ENCODE results near the gene SCUBE1. TPM values are rescaled to one million over a fixed set of nuclear protein-coding genes. Genes with fewer than 3 reads are reported as not detected.

SCUBE1 gene
- total and polyA plus RNA-seq, 9 donors, result 5.5 to 202 (median 49.0) TPM

DNA sequence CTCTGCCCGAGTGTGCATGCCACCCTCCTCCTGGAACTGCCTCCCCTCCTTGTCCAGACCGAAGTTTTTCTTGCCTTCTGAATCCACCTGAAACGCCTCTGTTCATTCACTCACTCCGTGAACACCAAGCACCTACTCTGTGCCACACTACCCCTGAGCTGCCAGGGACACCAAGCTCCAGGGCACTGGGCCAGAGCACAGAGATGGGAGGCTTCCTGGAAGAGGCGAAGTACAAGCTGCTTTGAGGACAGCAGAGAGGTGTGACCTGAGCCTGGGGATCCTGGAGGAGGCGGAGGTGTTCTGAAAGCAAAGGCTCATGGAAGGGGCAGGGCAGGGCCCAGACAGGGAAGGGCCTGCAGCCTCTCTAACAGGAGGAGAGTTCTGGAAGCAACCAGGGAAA is 47.5 kb downstream of the SCUBE1 start:
- no peak overlapping the region for H3K27ac ChIP-seq

DNA sequence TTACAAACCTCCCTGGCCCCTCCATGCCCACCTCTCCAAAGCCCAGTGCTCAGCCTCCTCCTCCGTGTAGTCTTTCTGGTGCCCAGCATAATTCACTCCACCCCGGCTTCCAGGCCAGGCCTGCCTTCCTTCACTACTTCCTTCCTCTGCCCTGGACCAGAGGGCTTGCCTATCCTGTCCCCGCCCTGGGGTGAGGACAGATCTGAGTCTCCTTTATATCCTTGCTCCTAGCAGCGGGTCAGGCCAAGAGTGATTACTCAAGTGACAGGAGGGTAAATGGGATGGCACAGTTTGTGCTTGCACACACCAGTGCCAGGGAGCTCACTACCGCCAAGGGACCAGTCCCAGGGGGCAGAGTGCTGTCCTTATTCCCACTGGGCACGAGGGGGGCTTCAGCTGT is 48.0 kb downstream of the SCUBE1 start:
- Histone ChIP-seq H3K27me3 (no peaks in the 10 kb centered on the region), H3K36me3 (no peaks in the 10 kb centered on the region), H3K4me3 (no peak overlapping the region), H3K4me1 (ENCODE audit: insufficient read depth) (peaks cover 46% of the 10 kb centered on the region), H3K9me3 (no peaks in the 10 kb centered on the region), H3K27ac (no peak overlapping the region)
- 83 to 96% (median 94%) methylated on average over 6 of the region's 6 CpGs for WGBS, 3 donors
- intact Hi-C loops (cut with DNase I), result loop anchor here in 1 of 4 donors (10.0 kb wide), 1 partner anchor 50 kb away; the partner anchor contains the start of gene SCUBE1
- no peak for DNase-seq
- TF ChIP-seq, protein P1, sequence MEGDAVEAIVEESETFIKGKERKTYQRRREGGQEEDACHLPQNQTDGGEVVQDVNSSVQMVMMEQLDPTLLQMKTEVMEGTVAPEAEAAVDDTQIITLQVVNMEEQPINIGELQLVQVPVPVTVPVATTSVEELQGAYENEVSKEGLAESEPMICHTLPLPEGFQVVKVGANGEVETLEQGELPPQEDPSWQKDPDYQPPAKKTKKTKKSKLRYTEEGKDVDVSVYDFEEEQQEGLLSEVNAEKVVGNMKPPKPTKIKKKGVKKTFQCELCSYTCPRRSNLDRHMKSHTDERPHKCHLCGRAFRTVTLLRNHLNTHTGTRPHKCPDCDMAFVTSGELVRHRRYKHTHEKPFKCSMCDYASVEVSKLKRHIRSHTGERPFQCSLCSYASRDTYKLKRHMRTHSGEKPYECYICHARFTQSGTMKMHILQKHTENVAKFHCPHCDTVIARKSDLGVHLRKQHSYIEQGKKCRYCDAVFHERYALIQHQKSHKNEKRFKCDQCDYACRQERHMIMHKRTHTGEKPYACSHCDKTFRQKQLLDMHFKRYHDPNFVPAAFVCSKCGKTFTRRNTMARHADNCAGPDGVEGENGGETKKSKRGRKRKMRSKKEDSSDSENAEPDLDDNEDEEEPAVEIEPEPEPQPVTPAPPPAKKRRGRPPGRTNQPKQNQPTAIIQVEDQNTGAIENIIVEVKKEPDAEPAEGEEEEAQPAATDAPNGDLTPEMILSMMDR (IDR thresholded peaks at IDR 0.05), result no peak
- no peak for TF ChIP-seq POLR2A (IDR thresholded peaks at IDR 0.05)
- no peak for TF ChIP-seq EP300 (IDR thresholded peaks at IDR 0.05)

More for the DNA sequence above, 47.5 kb downstream of the SCUBE1 start:
- no peak for DNase-seq
- H3K36me3 ChIP-seq, result no peaks in the 10 kb centered on the region
- H3K4me1 ChIP-seq (ENCODE audit: insufficient read depth), result peaks cover 41% of the 10 kb centered on the region
- no peaks in the 10 kb centered on the region for H3K9me3 ChIP-seq
- WGBS, 3 donors, result 94 to 96% (median 95%) methylated on average over 6 of the region's 6 CpGs
- intact Hi-C loops (cut with DNase I), result loop anchor here in 1 of 4 donors (10.0 kb wide), 1 partner anchor 49 kb away; the partner anchor contains the start of gene SCUBE1
- TF ChIP-seq EP300 (IDR thresholded peaks at IDR 0.05) (no peak), POLR2A (IDR thresholded peaks at IDR 0.05) (no peak)
- TF ChIP-seq, protein P1 (IDR thresholded peaks at IDR 0.05), result no peak
- H3K27me3 ChIP-seq, result no peaks in the 10 kb centered on the region
- H3K4me3 ChIP-seq, result no peak overlapping the region

DNA sequence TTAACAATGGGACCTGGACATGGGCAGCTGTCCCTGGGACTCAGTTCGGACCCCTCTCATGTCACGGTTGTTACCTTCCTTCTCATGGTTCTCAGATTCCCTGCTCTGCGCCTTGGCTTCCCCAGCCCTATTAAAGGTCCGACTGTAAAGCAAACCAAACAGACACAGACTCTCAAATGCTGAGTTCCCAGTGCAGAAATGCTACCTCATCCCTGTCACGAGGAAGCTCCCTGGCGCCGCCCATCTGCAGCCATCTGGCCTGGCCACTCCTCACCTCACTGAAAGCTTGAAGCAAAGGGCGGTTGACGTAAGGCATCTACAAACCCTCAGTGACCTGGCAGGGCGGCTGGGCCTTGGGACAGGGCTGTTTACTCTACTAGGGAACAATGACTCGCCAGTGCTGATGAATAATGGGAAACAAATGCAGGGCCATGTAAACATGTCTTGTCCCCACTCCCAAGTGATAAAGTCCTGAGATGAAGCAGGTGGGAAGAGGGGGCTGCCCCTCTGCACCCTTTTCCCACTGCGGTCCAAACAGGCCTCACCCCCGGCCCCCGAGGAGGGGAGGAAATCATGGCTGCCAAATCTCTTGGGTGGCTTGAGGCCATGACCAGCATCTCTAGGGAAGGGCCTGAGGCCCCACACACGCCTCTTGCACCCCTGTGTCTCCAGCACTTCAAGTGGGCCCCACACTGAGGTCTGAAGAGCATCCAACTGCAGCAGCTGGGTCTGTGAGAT is 49.3 kb downstream of the SCUBE1 start:
- intact Hi-C loops (cut with DNase I), result loop anchor here in 1 of 4 donors (10.0 kb wide), 1 partner anchor 51 kb away; the partner anchor contains the start of gene SCUBE1
- no peak for TF ChIP-seq POLR2A (IDR thresholded peaks at IDR 0.05)
- TF ChIP-seq, protein P1 (IDR thresholded peaks at IDR 0.05), result no peak
- no peak for TF ChIP-seq EP300 (IDR thresholded peaks at IDR 0.05)
- no peaks in the 10 kb centered on the region for H3K36me3 ChIP-seq
- no peak overlapping the region for H3K4me3 ChIP-seq
- WGBS, 3 donors, result 59 to 64% (median 63%) methylated on average over 15 of the region's 15 CpGs
- peaks cover 53% of the 10 kb centered on the region for H3K4me1 ChIP-seq (ENCODE audit: insufficient read depth)
- no peaks in the 10 kb centered on the region for H3K9me3 ChIP-seq
- peak; percentile 71 to 84 (median 81) for DNase-seq
- peak overlapping the region; percentile 11 to 59 for H3K27ac ChIP-seq
- H3K27me3 ChIP-seq, result no peaks in the 10 kb centered on the region

DNA sequence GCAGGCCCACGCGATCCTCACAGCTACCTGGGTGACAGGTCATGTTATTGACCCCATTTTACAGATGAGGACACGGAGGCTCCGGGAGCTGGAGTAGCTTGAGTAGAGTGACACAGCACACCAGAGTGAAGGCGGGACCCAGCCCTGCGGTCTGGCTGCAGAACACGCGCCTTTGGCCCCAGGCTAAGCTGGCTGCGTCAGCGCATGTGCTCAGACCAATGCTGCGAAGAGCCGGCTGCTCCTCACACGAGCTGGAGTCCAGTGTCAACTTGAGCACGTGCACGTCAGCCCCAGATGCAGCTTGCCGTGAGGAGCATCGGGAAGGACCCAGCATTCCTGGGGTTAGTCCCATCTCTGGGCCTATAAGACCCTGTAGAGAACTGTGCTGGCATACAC is 49.9 kb downstream of the SCUBE1 start:
- Histone ChIP-seq H3K36me3 (no peaks in the 10 kb centered on the region), H3K4me3 (no peak overlapping the region), H3K27me3 (no peaks in the 10 kb centered on the region), H3K9me3 (no peaks in the 10 kb centered on the region), H3K27ac (peak overlapping the region in 1 of 2 donors; percentile 59), H3K4me1 (ENCODE audit: insufficient read depth) (peaks cover 52% of the 10 kb centered on the region)
- TF ChIP-seq, protein P1 (IDR thresholded peaks at IDR 0.05), result no peak
- TF ChIP-seq EP300 (IDR thresholded peaks at IDR 0.05) (no peak), POLR2A (IDR thresholded peaks at IDR 0.05) (no peak)
- 75 to 86% (median 81%) methylated on average over 17 of the region's 17 CpGs for WGBS, 3 donors
- intact Hi-C loops (cut with DNase I), result loop anchor here in 1 of 4 donors (10.0 kb wide), 1 partner anchor 52 kb away; the partner anchor contains the start of gene SCUBE1
- no peak for DNase-seq
